ENCODE data around the gene SH2D7. TPM values are rescaled to one million over a fixed set of nuclear protein-coding genes. Genes with fewer than 3 reads are reported as not detected.

Gene SH2D7
- polyA plus RNA-seq, 4 donors, result 0.33 to 0.80 (median 0.57) TPM

DNA sequence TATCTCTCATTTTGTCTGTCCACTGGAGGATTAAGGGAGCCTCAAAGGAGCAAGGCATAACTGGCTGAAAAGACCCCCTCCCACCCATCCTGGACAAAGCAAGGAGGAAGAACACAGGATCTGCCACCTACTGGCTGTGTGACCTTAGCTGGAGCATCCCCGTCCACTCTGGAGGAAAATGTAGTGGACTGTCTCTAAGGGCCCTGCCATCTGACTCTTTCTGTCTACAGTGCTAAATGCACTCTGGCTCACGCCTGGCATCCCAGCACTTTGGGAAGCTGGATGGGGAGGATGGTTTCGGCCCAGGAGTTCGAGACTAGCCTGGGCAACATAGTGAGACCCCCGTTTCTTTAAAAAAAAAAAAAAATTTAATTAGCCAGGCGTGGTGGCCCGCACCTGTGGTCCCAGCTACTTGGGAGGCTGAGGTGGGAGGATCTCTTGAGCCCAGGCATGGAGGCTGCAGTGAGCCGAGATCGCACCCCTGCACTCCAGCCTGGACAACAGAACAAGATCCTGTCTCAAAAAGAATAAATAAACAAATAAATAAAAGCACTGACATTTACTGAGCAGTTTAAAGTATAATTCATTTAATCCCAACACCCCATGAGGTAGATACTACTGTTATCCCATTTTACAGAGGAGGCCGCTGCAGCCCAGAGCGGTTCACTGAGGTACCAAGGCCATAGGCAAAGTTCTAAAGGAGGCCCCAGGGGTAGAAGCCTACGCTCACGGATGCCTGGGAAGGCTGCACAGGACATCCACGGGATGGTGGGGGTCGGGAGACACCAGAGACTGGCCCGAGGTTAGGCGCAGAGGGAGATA lies 15.9 kb upstream of the SH2D7 start:
- DNase-seq (ENCODE audit: low read depth in 4 of 4, low spot score in 3 of 4), result no peak

DNA sequence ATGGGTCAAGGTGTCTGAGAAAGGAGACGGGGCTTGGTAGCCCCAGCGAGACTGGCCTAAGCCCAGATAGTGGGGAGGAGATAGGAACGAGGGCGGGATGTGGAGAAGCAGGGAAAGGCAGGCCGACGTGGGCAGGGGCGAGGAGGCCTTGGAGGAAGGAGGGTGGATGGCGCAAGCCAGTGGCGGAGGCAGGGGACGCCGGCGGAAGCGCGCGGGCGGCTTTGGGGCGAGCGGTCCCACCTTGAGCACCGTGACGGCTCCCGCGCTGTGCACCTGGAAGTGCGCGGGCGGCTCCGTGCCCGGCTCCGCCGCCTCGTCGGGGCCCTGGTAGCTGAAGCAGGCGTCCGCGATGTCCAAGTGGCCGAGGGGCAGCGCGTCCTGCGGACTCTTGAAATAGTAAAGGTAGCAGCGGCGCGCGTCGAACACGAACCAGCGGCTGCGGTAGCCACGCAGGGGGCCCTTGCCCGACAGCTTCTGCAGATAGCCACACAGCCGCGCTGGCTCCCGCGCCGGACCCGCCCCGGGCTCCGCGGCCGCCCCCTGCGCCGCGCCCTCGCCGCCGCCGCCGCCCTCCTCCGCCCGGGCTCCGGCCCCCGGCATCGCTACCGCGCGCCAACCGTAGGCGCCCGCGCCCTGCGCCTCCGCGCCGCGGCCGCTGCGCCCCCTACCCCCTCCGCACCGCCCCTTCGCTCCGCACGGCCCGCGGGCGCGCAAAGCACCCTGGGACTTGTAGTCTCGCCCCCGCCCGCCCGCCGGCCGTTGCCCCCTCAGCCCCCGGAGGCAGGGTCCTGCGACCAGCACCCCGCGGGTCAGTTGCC lies 15.1 kb upstream of the SH2D7 start, which contains the start of gene TBC1D2B:
TBC1D2B (minus strand) TSS at position 659 of the 818 bp plus-strand sequence; CDS start at position 600, 59 bp downstream.
- DNase-seq (ENCODE audit: low read depth in 4 of 4, low spot score in 3 of 4), result no peak

DNA sequence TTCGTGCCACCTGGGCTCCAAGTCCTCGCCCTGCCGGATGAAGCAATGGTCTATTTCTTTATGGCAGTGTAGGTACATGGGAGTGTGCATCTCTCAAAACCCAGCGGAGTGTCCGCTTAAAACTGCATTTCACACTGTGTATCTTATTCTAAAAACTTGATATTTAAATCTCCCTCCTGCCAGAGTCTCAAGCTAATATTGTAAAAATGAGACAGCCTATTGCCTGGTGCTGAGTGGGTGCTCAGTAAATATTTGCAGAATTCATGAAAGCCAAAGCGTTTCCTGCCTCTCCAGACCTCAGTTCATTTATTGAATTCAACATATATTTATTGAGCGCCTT lies 14.5 kb upstream of the SH2D7 start:
- no peak for DNase-seq (ENCODE audit: low read depth in 4 of 4, low spot score in 3 of 4)

DNA sequence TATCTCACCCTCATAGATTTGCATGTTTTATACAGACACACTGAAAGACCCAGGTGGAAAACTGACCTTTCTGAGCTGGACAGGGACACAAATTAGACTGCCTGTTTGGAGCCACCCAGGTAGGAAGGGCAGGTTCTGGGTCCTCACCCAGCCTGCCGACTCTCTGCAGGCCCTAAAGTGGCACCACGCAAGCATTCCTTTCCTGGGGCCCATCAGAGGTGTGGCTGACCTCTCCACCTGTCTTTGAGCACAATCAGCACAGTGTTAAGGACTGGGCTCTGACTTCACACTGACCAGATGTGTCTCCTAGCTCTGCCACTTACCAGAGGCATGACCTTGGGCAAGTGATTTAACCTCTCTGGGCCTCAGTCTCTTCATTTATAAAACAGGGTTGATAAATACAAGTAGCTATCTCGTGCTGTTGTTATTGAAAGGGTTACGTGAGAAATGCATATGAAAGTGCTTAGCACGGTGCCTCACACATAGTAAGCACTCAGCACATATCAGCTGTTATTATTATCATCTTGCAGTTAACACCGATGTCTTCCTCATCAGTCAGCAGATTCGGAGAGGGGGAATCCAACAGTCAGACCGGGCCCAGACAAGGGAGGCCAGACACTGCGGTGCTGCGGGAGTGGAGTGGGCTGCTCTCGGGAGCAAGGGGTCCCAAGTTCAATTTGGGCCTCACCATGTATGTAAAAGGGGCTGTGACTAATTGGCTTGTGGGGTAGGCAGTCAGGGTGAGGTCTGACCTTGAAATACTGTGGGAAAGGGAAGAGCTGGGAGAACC lies 12.9 kb upstream of the SH2D7 start:
- DNase-seq (ENCODE audit: low read depth in 4 of 4, low spot score in 3 of 4), result no peak

DNA sequence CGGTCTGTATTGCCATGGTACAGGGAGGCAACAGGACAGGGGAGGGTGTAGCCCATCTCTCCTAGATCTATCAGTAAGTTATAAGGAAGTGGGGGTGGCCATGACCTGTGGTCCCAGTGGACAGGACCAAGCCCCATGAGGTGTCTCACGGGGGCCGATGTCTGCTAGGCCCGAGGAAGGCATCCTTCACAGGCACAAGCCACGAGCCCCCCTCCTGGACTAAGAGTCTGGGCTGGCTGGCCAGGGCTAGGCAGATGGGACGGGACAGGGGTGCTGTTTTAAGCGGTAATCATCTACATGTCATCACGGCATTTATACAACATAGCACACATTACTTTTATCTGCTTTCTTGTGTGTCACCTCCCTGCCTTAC lies 12.3 kb upstream of the SH2D7 start:
- no peak for DNase-seq (ENCODE audit: low read depth in 4 of 4, low spot score in 3 of 4)

DNA sequence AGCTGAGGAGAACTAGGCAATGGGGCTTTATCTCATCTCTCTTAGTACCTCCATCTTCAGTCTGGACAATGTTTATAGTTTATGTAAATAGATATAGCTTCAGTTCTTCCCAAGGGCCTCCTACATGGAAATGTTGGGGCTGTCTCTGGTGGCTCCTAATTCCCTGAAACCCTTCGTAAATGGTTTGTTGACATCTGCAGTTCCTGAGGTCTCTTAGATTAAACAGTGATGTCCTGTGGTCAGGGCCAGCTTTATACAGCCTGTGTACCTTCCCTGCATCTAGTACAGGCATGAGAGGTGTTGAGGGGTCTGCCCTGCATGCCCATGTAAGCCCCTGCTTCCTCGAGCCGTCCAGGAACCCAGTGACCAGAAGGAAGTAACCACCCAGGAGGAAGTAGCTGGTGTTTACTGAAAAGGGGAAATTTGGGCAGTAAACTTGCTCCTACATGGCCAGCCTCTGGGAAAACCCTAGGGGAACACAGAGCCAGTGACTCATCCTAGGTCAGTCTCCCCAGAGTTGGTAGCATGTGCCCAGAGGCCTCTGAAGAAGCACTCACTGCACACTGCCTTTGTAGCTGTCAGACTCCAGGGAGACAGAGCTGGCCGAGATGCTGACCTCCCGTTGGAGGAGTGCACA lies 10.1 kb upstream of the SH2D7 start:
- DNase-seq (ENCODE audit: low read depth in 4 of 4, low spot score in 3 of 4), result no peak

DNA sequence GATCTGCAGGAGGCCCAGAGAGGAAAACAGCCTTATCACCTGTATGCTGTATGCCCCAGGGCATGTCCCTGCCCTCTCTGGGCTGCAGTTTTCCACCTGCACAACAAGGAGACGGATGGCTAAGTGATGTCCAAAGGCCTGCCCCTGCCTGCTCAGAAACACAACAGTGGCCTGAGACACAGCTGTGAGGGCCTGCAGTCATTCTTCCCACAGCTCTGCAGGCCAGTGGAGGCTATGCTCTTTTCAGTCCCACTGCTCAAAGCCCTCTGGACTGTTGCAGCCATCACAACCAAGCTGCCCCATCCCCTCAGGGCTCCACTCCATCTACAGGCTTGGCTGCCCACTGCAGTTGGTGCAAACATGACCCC lies 9.6 kb upstream of the SH2D7 start:
- no peak for DNase-seq (ENCODE audit: low read depth in 4 of 4, low spot score in 3 of 4)

DNA sequence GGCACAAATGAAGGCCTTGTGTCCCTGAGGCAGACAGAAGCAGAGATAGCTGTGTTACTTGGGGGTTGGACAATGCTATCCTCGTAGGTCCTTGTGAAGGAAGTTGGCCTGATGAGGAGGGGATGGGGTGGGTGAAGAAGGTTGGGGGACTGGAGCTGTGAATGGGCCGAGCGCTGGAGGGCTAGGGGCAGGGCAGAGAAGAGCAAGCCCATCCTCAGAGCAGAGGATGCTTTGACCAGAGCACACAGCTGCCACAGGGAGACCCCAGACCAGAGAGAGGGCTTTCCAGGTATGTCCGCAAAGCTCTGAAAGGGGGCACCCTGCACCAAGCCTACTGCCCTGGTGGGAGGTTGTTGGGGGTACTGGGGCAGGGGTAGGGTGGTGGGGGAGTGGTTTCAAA lies 9.2 kb upstream of the SH2D7 start:
- DNase-seq (ENCODE audit: low read depth in 4 of 4, low spot score in 3 of 4), result no peak

DNA sequence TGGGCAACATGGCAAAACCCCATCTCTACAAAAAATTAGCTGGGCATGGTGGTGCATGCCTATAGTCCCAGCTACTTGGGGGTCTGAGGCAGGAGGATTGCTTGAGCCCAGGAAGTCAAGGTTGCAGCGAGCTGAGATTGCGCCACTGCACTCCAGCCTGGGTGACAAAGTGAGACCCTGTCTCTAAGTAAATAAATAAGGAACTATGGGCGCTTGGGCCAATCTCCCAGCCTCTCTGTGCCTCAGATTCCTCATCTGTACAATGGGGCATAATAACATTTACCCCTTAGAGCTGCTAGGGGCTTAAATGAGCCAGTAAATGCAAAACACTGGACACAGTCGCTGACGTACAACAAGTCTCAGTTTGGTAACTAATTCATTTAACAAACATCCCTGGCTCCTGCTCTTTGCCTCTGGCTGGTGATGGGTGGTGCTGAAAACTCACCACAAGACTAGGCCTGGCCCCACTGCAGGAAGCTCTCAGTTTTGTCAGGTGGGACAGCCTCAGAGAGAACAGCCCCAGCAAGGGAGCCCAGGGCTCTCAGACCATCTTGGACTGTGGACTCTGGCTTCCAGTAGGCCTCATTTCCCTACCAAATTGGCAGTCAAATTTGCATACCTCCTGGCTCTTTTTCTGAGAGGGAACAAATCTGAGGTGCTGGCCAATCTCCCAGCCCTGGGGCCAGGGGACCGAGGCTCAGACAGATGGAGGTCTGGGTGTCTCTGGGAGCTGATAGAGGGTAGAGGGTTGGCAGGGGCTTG lies 8.5 kb upstream of the SH2D7 start:
- no peak for DNase-seq (ENCODE audit: low read depth in 4 of 4, low spot score in 3 of 4)

DNA sequence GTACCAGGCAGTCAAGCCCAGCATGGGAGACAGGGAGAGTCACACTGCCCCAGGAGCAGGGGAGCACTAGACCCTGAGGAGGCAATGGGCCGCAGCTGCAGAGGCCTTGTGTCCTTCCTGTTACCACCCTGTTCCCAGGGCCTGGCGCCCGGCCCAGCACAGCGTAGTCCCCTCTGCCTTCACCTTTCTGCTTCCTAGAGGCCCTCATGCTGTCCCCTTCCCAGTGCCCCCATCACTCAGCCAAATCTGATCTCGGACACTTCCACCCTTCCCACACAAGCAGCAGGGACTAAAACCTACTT lies 8.0 kb upstream of the SH2D7 start:
- no peak for DNase-seq (ENCODE audit: low read depth in 4 of 4, low spot score in 3 of 4)

DNA sequence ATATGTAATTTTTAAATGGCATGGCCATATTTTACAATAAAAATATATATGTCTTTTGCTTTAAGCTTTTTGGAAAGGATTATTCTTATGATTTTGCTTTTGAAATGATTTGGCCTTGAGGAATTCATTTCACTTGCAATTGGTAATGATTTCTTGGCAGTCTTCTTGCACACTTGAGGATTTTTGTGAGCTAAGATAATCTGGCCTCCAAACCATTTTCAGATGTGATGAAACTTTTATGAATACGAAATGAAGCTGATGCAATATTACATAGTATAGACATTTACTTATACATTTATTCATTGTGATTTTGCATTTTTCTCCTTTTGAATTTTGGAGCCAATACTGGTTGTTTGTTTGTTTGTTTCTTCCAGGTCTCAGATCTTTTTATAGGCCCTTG lies 6.4 kb upstream of the SH2D7 start:
- DNase-seq (ENCODE audit: low read depth in 4 of 4, low spot score in 3 of 4), result no peak

DNA sequence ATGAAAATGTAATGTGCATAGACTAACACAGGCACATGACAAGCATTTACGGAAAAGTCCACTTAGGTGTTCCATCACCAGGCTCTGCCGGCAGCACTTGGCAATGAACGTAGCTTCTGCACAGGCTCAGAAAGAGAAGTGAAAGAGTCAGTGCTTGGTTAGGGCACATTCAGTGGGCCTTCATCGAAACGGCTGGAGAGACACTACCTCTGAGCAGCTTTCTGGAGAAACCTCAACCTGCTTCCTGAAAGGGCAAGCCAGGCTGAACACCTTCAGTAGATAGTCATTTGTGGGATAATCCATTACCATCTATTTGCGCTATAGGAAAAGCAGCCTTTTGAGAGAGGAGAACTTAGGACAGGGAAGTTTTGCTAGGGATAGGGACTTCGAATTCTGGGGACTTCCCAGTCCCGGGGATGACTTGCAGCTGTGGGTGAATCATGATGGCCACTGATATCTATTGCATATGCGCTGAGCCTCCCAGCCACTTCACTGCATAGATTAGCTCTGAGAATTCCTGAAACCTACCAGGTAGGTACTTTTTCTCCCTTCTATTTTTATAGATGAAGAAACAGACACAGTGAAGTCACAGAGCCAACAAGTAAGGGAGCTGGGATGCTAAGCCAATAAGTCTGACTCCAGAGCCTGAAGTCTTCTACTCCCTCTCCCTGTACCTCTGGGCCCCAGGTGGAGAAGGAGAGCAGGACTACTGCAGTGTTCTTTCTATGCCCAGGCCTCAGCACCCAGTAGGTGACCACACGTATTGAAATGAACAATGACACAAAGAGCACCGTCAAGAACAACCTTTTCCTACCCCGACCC lies 4.2 kb upstream of the SH2D7 start:
- DNase-seq (ENCODE audit: low read depth in 4 of 4, low spot score in 3 of 4), result no peak

DNA sequence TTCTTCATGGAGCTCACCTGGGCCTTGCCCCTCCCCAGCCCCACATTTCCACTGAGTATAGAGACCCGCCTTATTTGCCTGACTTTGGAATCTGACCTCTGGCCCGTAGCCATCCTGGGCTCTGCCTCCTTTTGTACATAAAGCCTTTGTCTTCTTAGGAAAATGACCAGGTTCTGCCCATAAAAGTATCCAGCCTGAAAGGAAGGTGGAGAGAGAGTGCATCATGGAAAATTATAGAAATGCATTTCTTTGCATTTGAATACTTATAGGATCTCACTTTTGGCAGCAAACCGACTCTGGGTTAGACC lies 3.6 kb upstream of the SH2D7 start:
- DNase-seq (ENCODE audit: low read depth in 4 of 4, low spot score in 3 of 4), result no peak

DNA sequence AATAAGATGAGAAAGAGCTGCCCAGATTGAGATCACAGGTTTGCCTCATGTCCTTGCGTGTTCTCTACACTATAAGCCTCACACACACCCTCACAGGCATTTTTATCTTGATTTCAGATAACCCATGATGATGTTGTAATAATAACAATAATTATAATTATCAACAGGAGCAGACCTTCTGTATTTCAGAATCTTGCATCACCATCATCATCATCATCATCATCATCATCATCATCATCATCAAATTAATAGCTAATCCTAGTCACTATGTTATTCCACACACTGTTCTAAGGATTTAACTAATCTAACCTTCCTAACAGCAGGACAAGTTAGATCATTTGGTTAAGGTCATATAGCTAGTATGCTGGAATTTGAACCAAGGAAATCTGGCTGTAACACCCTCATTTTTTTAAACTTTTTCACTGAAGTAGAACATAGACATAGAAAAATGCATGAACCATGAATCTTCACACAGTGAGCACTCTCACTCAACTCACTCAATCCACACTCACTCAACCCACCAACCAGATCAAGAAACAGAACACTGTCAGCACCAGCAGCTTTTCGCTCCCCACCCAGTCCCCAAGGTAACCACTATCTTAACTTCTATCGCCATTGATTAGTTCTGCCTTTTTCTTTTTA lies 1.8 kb upstream of the SH2D7 start:
- DNase-seq (ENCODE audit: low read depth in 4 of 4, low spot score in 3 of 4), result no peak

DNA sequence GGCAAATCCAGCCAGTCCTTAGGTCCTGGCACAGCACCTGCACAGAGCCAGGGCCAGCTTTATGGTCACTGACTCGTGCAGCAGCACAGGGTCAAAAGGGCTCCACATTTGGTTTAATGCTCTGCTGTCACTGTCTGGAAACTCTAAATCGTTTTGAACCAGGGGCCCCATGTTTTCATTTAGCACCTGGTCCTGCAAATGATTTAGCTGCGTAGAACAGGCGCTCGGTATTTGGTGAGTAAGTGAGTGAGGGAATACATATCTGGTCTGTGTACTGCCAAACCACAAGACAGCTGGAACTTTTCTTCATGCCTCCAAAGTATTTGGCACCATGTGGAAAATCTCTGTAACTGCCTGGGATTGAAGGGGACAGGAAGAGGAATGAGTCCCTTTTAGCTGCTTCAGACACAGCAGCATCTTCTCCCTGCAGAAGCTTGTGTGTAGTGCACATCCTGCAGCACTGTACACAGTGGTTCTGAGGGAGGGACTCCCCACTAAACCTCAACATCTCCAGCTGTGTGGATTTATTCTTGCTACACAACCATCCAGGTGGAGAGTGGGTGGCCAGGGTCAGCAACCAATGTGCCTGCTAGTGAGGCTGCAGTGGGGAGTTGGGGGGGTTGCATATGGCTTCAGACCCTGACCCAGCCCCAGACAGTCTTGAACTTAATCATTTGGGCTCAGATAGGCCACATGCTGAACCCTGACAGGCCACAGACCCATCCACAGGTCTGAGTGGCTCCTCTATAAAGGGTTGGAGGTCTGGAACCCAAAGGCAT lies 1.1 kb downstream of the SH2D7 start:
- no peak for DNase-seq (ENCODE audit: low read depth in 4 of 4, low spot score in 3 of 4)

DNA sequence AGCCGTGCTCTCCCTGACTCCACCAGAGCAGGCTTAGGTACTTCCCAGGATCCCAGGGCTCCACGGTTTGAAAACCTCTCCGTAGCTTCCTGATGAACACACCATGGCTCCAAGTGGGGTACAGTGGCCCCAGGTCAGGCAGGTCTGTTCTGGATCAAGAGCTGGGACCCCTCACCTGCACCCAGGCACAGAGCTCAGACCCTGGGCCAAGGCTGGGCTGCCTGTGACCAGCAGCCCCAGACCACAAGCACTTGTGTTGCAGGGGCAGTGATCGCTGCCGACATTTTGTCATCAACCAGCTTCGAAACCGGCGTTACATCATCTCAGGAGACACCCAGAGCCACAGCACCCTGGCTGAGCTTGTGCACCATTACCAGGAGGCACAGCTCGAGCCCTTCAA lies 5.3 kb downstream of the SH2D7 start:
- no peak for DNase-seq (ENCODE audit: low read depth in 4 of 4, low spot score in 3 of 4)

DNA sequence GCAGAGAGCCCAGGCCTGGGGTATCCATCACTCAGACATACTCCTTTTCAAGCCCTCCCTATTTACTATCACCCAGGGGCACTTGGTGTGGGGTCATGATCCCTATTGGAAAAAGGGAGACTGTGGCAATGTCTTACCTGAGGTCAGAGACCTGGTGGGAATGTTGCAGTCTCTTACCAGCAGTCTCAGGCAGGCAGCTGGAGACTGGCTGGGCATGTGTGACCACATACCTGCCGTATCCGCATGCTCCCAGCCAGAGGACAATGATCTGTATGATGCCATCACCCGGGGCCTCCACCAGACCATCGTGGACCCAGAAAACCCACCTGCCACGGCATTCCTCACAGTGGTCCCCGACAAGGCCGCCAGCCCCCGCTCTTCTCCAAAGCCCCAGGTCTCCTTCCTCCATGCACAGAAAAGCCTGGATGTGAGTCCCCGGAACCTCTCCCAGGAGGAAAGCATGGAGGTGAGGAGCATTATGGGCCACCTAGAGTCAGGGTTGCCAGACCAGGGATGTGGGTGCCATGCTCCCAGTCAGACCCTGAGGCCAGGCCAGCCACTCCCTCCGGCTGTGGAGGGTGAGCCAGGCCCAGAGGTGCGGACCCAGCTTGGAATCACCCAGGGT lies 5.9 kb downstream of the SH2D7 start:
- no peak for DNase-seq (ENCODE audit: low read depth in 4 of 4, low spot score in 3 of 4)

DNA sequence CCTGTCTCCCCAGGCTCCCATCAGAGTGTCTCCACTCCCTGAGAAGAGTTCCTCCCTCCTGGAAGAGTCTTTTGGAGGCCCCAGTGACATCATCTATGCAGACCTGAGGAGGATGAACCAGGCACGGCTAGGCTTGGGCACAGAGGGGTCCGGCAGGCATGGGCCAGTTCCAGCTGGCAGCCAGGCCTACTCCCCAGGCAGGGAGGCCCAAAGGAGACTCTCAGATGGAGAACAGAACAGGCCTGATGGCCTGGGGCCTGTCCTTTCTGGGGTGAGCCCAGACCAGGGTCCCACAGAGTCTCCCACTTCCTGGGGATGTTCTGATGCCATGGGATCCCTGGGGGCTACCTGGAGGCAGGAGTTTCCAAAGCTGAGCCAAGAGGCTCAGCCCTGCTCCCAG lies 8.5 kb downstream of the SH2D7 start:
- DNase-seq (ENCODE audit: low read depth in 4 of 4, low spot score in 3 of 4), result no peak

Measured in left renal pelvis (tissue), 4 donors.